HepG2 (cell line): ENCODE measurements around the gene SPATA12. TPM values are rescaled to one million over a fixed set of nuclear protein-coding genes. Genes with fewer than 3 reads are reported as not detected.
A peak's percentile ranks its signal among the peaks of the same experiment; 100 is the strongest.

Experiments
- ATAD3A ChIP-seq: sonication (generic); formaldehyde crosslinking; IDR thresholded peaks from 2 replicates; pipeline ENCODE4 v1.4.0; 2020; ENCODE audit warnings: missing genetic modification reagents
- CEBPG ChIP-seq: IDR thresholded peaks from 2 replicates; pipeline ENCODE4 v1.6.1; 2016
- ESRRA ChIP-seq: sonication (generic); formaldehyde crosslinking; IDR thresholded peaks from 2 replicates; pipeline ENCODE4 v1.5.1; 2020; ENCODE audit warnings: mild to moderate bottlenecking, low read depth, missing genetic modification reagents
- FOXC1 ChIP-seq: sonication (generic); formaldehyde crosslinking; IDR thresholded peaks from 2 replicates; pipeline ENCODE4 v1.8.0; 2022; ENCODE audit warnings: mild to moderate bottlenecking, missing genetic modification reagents, borderline replicate concordance
- HNF4A ChIP-seq: sonication (generic); formaldehyde crosslinking; IDR thresholded peaks from 2 replicates; pipeline ENCODE4 v1.4.0; 2020; ENCODE audit warnings: missing genetic modification reagents
- HOXA5 ChIP-seq: sonication (generic); formaldehyde crosslinking; IDR thresholded peaks from 2 replicates; pipeline ENCODE4 v1.4.0; 2020; ENCODE audit warnings: missing genetic modification reagents
- IKZF1 ChIP-seq: fragments of 450-650 bp; IDR thresholded peaks from 2 replicates; pipeline ENCODE4 v1.7.1; 2016
- NFYC ChIP-seq: IDR thresholded peaks from 2 replicates; pipeline ENCODE4 v1.6.1; 2016; ENCODE audit warnings: missing genetic modification reagents, missing compliant biosample characterization
- NR2C2 ChIP-seq: sonication (generic); formaldehyde crosslinking; IDR thresholded peaks from 2 replicates; pipeline ENCODE4 v1.4.0; 2020; ENCODE audit warnings: missing genetic modification reagents, mild to moderate bottlenecking, moderate library complexity, borderline replicate concordance
- NR3C1 ChIP-seq: sonication (generic); formaldehyde crosslinking; IDR thresholded peaks from 2 replicates; pipeline ENCODE4 v1.4.0; 2020; ENCODE audit warnings: missing genetic modification reagents
- NRL ChIP-seq: sonication (generic); formaldehyde crosslinking; IDR thresholded peaks from 2 replicates; pipeline ENCODE4 v1.5.0; 2020; ENCODE audit warnings: missing genetic modification reagents, mild to moderate bottlenecking, moderate library complexity, borderline replicate concordance
- PHF21A ChIP-seq: sonication (generic); formaldehyde crosslinking; IDR thresholded peaks from 2 replicates; pipeline ENCODE4 v1.5.0; 2020; ENCODE audit warnings: mild to moderate bottlenecking, missing genetic modification reagents
- SOX13 ChIP-seq, 3 experiments: fragments of 450-650 bp in 1 of 3; sonication (generic) in 1 of 3; formaldehyde crosslinking in 1 of 3; IDR thresholded peaks in 2 of 3; conservative IDR thresholded peaks in 1 of 3; 2 replicates each; pipeline versions ENCODE4 v1.5.0 to v1.6.1; 2016 to 2020; ENCODE audit warnings: antibody characterized with exemption in 1 of 3, mild to moderate bottlenecking in 1 of 3, missing compliant biosample characterization in 1 of 3, missing genetic modification reagents in 1 of 3, moderate library complexity in 1 of 3
- TOPORS ChIP-seq: sonication (generic); formaldehyde crosslinking; IDR thresholded peaks from 2 replicates; pipeline ENCODE4 v1.8.0; 2023; ENCODE audit warnings: mild to moderate bottlenecking, missing genetic modification reagents
- ZBTB42 ChIP-seq: sonication (generic); formaldehyde crosslinking; IDR thresholded peaks from 2 replicates; pipeline ENCODE4 v1.5.0; 2020; ENCODE audit warnings: mild to moderate bottlenecking, missing genetic modification reagents
- ZNF441 ChIP-seq: sonication (generic); formaldehyde crosslinking; IDR thresholded peaks from 2 replicates; pipeline ENCODE4 v1.7.0; 2021; ENCODE audit warnings: missing genetic modification reagents, borderline replicate concordance
- polyA plus RNA-seq, 8 experiments: library from polyadenylated mRNA; depleted of rRNA in 3 of 8; stranded (reverse) in 7 of 8; unstranded in 1 of 8; fragments of >200 nt; fragmentation: Illumina TruSeq in 4 of 8; extraction: Trizol in 4 of 8; gene quantifications; 2 replicates each; pipeline versions ENCODE4 v1.2.1 to v1.2.3, GENCODE V29; 2011 to 2016; ENCODE audit warnings: low read depth in 4 of 8, missing spikeins in 1 of 8, mixed read lengths in 1 of 8; ENCODE audit not compliant: insufficient read depth in 1 of 8
- total RNA-seq, 5 experiments: library from RNA; depleted of rRNA; stranded (reverse); fragments of >200 nt; fragmentation: Illumina TruSeq; extraction: Trizol; gene quantifications; 2 replicates each; pipeline ENCODE4 v1.2.3, GENCODE V29; 2016; ENCODE audit warnings: low read depth in 1 of 5
- TF ChIP-seq, protein P1 (sequence below): IDR thresholded peaks from 2 replicates; pipeline ENCODE4 v1.4.0; 2020; ENCODE audit warnings: mild to moderate bottlenecking, missing genetic modification reagents
- TF ChIP-seq, protein P2 (sequence below): sonication (generic); formaldehyde crosslinking; IDR thresholded peaks from 2 replicates; pipeline ENCODE4 v1.4.0; 2020; ENCODE audit warnings: mild to moderate bottlenecking, missing genetic modification reagents, borderline replicate concordance
- TF ChIP-seq, protein P3 (sequence below): sonication (generic); formaldehyde crosslinking; IDR thresholded peaks from 2 replicates; pipeline ENCODE4 v1.4.0; 2020; ENCODE audit warnings: missing genetic modification reagents
- TF ChIP-seq, protein P4 (sequence below): sonication (generic); formaldehyde crosslinking; IDR thresholded peaks from 2 replicates; pipeline ENCODE4 v1.8.1; 2023; ENCODE audit warnings: mild to moderate bottlenecking, moderate library complexity, missing genetic modification reagents

Gene SPATA12
- total and polyA plus RNA-seq, 2 of the 13 experiments (the other 11 are each of a cell fraction or from before 2014, with no cell fraction given): 0.09 to 0.25 TPM

DNA sequence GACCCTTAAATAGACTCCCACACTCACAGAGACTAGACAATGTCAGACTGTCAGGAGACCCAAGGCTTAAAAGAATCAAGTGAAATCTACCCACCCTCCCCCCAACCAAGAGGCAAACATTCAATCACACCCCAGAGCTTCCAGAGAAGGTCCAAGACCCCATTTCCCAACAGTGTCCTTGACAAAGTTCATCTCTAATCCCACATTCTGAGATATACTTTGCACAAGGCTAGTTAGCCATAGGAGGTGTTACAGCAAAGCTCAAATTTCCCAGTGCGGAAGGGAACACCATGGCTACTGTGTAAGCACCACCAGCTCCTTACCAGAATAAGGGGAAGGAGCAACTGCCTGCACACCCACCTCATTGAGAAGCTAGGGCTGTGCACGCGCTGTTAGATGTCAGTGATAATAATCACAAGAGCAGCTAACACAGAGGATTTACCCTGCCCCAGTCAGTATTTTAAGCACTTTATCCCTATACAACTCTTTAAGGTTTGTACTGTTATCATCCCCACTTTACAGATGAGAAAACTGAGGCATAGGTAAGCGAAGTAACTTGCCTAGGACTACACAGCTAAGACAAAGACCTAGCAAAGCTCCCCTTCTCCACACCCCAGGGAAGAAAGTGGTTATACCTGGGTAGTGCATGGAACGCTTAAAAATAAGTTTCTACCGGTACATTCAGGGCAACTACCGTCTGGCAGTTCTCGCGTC lies 17.3 kb downstream of the SPATA12 start (continued):
- TF ChIP-seq, protein P1, sequence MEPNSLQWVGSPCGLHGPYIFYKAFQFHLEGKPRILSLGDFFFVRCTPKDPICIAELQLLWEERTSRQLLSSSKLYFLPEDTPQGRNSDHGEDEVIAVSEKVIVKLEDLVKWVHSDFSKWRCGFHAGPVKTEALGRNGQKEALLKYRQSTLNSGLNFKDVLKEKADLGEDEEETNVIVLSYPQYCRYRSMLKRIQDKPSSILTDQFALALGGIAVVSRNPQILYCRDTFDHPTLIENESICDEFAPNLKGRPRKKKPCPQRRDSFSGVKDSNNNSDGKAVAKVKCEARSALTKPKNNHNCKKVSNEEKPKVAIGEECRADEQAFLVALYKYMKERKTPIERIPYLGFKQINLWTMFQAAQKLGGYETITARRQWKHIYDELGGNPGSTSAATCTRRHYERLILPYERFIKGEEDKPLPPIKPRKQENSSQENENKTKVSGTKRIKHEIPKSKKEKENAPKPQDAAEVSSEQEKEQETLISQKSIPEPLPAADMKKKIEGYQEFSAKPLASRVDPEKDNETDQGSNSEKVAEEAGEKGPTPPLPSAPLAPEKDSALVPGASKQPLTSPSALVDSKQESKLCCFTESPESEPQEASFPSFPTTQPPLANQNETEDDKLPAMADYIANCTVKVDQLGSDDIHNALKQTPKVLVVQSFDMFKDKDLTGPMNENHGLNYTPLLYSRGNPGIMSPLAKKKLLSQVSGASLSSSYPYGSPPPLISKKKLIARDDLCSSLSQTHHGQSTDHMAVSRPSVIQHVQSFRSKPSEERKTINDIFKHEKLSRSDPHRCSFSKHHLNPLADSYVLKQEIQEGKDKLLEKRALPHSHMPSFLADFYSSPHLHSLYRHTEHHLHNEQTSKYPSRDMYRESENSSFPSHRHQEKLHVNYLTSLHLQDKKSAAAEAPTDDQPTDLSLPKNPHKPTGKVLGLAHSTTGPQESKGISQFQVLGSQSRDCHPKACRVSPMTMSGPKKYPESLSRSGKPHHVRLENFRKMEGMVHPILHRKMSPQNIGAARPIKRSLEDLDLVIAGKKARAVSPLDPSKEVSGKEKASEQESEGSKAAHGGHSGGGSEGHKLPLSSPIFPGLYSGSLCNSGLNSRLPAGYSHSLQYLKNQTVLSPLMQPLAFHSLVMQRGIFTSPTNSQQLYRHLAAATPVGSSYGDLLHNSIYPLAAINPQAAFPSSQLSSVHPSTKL (CRISPR knock-in tag): peak; percentile 52; the same call in 1 of the 2 replicates
- TF ChIP-seq HNF4A (CRISPR knock-in tag) (peak; percentile 82), CEBPG (CRISPR knock-in tag) (peak; percentile 60), ESRRA (0 out of 2 replicates have a peak, but pooled peaks have one; percentile 31), ZBTB42 (no peak), NR3C1 (no peak), NFYC (CRISPR knock-in tag) (no peak), IKZF1 (no peak), TOPORS (CRISPR knock-in tag) (no peak), NR2C2 (CRISPR knock-in tag) (peak; percentile 47; the same call in 1 of the 2 replicates), FOXC1 (CRISPR knock-in tag) (no peak), NRL (CRISPR knock-in tag) (no peak), PHF21A (0 out of 2 replicates have a peak, but pooled peaks have one; percentile 30), SOX13 (IDR thresholded peaks at IDR 0.05) (0 out of 2 replicates have a peak, but pooled peaks have one; percentile 16), SOX13 (CRISPR knock-in tag; conservative IDR thresholded peaks at IDR 0.05 in 1 of 2, IDR thresholded peaks at IDR 0.05 in 1 of 2) (peak in 1 of 2 experiments; percentile 52; a peak in 1 of 4 replicates), ZNF441 (CRISPR knock-in tag) (no peak), ATAD3A (CRISPR knock-in tag) (no peak), HOXA5 (CRISPR knock-in tag) (no peak)
- TF ChIP-seq, protein P2, sequence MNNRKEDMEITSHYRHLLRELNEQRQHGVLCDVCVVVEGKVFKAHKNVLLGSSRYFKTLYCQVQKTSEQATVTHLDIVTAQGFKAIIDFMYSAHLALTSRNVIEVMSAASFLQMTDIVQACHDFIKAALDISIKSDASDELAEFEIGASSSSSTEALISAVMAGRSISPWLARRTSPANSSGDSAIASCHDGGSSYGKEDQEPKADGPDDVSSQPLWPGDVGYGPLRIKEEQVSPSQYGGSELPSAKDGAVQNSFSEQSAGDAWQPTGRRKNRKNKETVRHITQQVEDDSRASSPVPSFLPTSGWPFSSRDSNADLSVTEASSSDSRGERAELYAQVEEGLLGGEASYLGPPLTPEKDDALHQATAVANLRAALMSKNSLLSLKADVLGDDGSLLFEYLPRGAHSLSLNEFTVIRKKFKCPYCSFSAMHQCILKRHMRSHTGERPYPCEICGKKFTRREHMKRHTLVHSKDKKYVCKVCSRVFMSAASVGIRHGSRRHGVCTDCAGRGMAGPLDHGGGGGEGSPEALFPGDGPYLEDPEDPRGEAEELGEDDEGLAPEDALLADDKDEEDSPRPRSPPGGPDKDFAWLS (CRISPR knock-in tag): peak; percentile 54; the same call in 1 of the 2 replicates
- TF ChIP-seq, protein P3, sequence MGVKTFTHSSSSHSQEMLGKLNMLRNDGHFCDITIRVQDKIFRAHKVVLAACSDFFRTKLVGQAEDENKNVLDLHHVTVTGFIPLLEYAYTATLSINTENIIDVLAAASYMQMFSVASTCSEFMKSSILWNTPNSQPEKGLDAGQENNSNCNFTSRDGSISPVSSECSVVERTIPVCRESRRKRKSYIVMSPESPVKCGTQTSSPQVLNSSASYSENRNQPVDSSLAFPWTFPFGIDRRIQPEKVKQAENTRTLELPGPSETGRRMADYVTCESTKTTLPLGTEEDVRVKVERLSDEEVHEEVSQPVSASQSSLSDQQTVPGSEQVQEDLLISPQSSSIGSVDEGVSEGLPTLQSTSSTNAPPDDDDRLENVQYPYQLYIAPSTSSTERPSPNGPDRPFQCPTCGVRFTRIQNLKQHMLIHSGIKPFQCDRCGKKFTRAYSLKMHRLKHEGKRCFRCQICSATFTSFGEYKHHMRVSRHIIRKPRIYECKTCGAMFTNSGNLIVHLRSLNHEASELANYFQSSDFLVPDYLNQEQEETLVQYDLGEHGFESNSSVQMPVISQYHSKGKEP: no peak
- TF ChIP-seq, protein P4, sequence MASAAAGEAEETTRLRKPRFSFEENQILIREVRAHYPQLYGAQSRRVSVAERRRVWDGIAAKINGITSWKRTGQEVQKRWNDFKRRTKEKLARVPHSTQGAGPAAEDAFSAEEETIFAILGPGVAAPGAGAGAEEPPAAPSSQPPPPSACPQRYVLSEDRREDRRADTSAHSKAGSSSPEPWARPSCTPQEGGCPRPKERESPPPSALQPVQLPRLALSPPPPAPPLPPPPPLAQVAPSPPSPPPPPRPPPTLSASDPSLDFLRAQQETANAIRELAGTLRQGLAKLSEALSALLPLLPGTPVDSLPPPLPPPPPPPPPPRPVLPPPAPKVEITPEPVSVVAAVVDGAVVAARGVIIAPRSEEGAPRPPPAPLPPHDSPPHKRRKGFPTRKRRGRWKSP: no peak
